CD1c-positive myeloid dendritic cell (primary cell): ENCODE data around the gene SLC35F3.

ENCODE experiments used
- DNase-seq: peaks from one replicate; pipeline ENCODE4 v3.0.0-alpha.2; 2016; ENCODE audit errors: extremely low spot score

SLC35F3 gene

GRCh38 chr1:233912447-233912846 lies 8.0 kb downstream of the SLC35F3 start:
- no peak for DNase-seq

- no peak for DNase-seq
These were observed 8.4 kb downstream of the SLC35F3 start for GRCh38 chr1:233912909-233913308.

DNA sequence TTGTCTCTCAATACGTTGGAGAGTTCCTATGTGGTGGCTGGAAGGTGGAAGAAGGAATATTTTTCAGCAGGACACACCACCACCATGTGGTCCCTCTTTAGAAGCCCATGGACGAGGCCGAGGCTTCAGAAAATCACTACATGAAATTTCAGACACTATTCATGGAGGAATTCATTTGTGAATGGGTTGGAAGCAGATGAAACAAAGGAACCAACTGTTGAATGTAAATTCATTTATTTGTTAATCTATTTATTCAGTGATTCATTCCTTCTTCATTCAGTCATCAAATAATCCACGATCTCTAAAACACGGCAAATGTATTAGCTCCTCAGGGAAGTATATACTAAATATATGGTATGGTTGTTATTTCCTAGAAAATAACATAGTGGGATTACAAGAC lies 12.2 kb downstream of the SLC35F3 start:
- no peak for DNase-seq

GRCh38 chr1:233919786-233920185 lies 15.3 kb downstream of the SLC35F3 start:
- no peak for DNase-seq

- no peak for DNase-seq
These were observed 23.6 kb downstream of the SLC35F3 start for GRCh38 chr1:233928123-233928522.

- no peak for DNase-seq
These were observed 28.9 kb downstream of the SLC35F3 start for GRCh38 chr1:233933339-233933738.

GRCh38 chr1:233935297-233935868 lies 30.9 kb downstream of the SLC35F3 start:
- DNase-seq, result no peak

GRCh38 chr1:233936422-233936821 lies 31.9 kb downstream of the SLC35F3 start:
- no peak for DNase-seq

GRCh38 chr1:233936842-233937241 lies 32.4 kb downstream of the SLC35F3 start:
- no peak for DNase-seq

DNA sequence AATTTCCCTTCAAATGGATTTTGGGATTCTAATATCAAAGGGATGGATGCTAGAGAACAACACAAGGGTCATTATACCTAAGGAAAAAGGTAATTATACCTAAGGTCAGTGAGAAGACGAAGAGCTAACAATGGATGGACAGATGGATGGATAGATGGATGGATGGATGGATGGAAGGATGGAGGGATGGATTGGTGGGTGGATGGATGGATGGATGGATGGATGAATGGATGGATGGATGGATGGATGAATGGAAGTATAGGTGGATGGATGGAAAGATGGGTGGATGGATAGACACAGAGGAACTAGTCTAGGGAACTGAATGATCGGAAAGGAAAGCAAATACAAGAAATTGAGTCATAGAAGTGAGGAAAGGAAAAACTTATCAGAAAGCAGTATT lies 34.0 kb downstream of the SLC35F3 start:
- no peak for DNase-seq

- no peak for DNase-seq
These were observed 35.0 kb downstream of the SLC35F3 start for GRCh38 chr1:233939451-233939850.

GRCh38 chr1:233940908-233941307 lies 36.4 kb downstream of the SLC35F3 start:
- no peak for DNase-seq

DNA sequence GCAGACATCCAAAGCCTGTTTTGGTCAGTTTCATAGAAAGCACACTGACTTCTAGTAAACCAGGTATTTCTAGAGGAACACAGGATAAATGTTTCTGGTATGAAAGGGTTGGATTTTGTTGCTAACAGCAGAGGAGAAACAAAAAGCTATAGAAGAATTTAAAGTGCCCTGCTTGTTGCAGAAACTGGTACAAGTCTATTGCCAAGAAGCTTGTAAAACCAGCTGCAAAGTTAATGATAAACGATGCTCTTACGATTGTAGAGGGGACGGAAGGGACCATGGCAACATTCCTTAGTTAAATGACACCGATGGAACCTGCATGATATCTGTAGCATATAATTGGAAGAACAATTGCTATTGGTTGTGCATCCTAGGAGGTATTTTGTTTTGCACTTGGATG lies 40.1 kb downstream of the SLC35F3 start:
- DNase-seq, result no peak

DNA sequence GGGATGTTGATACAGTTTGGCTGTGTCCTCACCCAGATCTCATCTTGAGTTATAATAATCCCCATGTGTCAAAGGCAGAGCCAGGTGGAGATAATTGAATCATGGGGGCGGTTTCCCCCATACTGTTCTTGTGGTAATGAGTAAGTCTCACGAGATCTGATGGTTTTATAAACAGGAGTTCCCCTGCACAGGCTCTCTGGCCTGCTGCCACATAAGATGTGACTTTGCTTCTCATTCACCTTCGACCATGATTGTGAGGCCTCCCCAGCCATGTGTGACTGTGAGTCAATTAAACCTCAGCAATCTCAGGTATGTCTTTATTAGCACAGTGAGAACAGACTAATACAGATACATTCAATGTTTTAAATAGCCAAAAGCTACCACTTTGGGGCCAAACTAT lies 41.1 kb downstream of the SLC35F3 start:
- DNase-seq, result no peak

- DNase-seq, result no peak
These were observed 41.5 kb downstream of the SLC35F3 start for GRCh38 chr1:233945979-233946378.

GRCh38 chr1:233946724-233947123 lies 42.2 kb downstream of the SLC35F3 start:
- no peak for DNase-seq

DNA sequence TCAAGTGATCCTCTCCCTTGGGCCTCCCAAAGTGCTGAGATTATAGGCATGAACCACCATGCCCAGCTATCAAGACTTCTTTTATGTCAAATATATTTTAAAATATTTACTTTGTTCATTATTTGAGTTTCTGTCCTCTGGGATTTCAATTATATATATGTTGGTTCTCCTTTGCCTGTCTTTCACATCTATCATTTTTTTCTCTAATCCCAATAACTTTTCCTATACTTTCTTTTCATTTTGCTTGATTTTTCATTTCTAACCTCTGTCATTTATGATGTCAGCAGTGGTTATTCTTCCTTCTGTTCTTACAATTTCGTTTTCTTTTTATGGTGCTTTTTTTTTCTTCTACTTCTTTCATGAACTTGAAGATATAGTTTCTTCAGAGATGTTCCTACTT lies 47.3 kb downstream of the SLC35F3 start:
- no peak for DNase-seq

DNA sequence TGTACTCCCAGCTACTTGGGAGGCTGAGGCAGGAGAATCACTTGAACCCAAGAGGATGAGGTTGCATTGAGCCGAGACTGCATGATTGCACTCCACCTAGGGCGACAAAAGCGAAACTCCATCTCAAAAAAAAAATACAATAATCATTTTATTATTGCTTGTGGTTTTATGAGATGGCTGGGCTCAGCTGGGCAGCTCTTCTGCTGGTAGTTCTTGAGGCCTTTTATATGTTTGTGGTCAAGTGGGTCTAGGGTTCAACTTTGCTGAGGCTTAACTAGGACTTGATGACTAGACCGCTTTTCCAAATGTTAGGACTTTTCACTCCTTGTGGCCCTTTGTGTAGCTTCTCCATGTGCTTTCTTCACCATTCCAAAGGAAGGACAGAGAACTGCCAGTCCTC lies 53.2 kb downstream of the SLC35F3 start:
- DNase-seq, result no peak

- no peak for DNase-seq
These were observed 54.6 kb downstream of the SLC35F3 start for GRCh38 chr1:233959102-233959501.

DNA sequence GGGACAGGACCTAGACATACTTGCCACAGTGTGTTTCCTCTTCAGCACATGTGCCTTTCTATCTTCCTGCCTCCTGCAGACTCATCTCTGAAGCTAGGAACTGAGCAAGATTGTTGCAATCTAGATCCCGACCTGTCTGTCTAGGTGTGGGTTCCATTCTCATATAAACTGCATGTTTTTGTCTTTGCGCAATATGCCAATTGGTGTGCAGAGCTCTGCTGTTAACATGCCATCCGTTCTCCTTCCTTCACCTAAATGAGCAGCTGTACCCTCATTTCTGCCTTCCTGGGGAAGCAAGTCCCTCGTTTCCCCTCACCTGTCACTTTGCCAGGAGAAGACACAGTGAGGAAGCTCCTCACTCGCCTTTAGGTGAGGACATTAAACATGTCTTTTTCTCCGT lies 55.5 kb downstream of the SLC35F3 start:
- no peak for DNase-seq

GRCh38 chr1:233960386-233960785 lies 55.9 kb downstream of the SLC35F3 start:
- no peak for DNase-seq

- DNase-seq, result no peak
These were observed 58.4 kb downstream of the SLC35F3 start for GRCh38 chr1:233962878-233963277.

DNA sequence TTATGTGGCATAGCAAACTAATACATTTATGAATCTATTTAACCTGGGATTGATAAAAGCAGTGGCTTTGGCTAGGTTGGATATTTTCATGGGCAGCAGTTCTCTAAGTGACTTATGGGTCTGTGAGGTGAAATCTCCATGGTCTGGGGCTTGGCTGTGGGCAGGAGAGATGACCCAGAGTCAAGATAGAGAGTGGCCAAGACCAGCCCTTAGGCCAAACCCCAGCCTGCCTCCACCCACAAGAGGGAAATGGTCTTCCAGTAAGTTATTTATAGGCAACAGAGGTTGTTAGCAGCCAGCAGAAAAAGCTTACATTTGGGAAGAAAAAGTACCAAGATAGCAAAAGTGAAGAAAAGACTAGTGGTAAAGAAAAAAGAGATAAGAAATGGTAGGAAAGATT lies 61.4 kb downstream of the SLC35F3 start:
- no peak for DNase-seq

DNA sequence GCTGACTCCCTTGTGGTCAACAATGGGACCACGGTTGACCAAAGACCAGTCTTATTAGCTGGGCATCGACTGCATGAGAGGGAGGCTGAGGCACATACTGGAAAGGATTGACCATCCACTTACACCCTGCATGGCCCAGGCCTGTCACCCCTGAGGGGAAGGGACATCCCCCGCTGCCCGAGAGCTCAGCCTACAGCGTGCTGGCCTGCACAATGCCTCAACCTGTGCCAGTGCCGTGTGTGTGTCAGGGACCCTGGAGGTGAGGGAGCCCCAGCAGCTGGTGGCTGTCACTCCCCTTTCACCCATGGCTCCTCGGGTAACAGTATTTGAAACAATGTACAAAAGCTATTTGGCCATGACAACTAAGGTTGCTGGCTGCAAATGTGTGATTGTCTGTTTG lies 67.3 kb downstream of the SLC35F3 start:
- no peak for DNase-seq

DNA sequence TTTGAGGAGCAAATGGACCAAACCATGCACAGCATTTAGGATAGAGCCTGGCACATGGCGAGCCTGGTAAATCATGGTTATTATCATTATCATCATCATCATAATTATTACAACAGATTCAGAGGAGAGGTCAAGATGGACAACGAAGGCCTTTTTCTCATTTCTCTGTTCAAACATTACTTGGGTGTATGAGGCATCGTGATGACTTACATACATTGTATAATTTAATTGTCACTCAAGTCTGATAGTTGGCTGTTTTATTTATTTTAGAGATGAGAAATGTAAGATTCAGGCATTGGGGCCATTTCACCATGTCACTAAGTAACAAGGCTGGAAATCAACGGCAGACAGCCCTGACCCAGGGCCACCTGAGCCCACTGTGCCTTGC lies 68.1 kb downstream of the SLC35F3 start:
- no peak for DNase-seq
